GM19452 (cell line): ENCODE measurements around the gene ABLIM2.

Source experiments
- ATAC-seq: cut with Tn5 transposase; IDR thresholded peaks from one replicate; pipeline ENCODE4 v1.9.1; 2021; ENCODE audit not compliant: unreplicated experiment

Gene ABLIM2

GRCh38 chr4:8105306-8106100 is 53.1 kb downstream of the ABLIM2 start:
- no peak for ATAC-seq

DNA sequence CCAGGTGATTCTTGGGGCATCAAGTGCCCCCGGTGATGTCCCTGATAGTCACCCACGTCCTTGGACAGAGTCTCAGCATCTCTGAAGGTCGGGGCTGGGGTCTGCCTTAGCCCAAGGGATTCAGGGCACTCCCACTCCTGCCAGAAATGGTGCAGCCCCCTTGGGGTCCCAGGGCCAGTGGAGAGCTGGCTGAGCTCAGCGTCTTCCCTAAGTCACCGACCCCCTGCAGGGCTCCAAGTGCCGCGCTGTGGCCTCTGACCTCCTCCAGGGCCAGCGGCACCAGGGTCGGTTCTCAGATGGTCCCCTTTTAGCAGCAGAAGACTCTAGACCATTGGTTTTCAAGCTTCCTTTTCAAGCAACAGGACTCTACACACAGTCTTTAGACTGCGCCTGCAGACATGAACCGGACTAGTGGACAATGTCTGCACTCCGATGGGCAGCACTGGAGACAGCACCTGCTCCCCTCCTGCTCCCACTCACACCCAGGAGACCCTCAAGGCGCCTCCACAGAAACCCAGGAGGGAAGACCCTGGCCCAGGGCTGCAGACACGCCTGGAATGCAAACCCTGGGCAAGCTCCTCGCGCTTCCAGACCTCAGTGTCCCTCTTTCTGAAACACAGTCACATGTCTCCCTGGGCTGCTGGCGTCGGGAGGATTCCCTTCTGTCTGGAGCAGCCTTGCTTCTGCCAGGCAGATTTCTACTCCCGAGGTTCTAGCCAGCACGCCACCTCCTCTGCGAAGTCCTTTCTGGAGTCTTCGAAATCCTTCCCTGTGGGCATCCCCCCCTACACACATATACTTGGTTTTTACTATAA is 53.9 kb downstream of the ABLIM2 start:
- no peak for ATAC-seq

- no peak for ATAC-seq
Measured at GRCh38 chr4:8103421-8104390, 54.9 kb downstream of the ABLIM2 start.

- no peak for ATAC-seq
Measured at GRCh38 chr4:8102831-8103230, 55.8 kb downstream of the ABLIM2 start.

GRCh38 chr4:8102076-8102355 is 56.6 kb downstream of the ABLIM2 start:
- ATAC-seq = no peak

DNA sequence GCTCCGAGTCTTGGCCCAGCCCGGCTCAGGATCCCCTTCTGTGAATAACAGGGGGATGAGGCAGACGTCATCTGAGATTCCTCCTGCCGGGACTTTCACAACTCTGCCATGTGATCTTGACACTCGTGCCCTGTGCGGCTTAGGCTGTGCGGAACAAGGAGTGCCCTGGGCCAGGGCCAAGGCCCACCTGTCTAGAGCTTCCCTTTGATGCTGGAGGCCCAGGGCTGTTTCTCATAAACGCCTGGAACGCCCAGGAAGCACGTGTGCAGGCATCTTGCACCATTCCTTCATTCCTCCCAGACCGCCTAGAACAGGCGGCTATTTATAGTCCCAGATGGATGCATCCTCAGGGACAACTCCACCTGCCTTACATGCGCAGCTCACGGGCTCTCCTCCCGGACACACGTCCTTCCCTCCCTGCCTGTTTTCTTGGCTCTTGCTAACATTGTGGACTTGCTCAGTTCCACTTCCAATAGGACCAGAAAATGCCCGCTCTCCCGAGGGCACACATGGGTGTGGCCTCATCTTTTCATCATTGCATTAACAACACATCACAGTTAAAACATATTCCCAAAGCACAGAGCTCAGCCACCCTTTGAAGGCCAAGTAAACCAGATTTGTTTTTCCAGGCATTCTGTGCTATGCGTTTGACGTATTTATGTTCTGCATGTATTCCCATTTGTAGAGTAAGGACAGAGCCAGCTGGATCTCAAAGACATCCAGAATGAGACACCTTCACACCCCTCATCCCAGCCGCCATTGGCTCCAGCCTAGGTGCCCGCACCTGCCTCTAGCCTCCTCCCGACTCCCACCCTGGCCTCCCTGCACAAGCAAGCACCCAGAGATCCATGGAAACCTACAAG is 57.2 kb downstream of the ABLIM2 start:
- ATAC-seq = no peak

- ATAC-seq = no peak
Measured at GRCh38 chr4:8099981-8100464, 58.6 kb downstream of the ABLIM2 start.

- no peak for ATAC-seq
Measured at GRCh38 chr4:8098506-8098905, 60.1 kb downstream of the ABLIM2 start.

DNA sequence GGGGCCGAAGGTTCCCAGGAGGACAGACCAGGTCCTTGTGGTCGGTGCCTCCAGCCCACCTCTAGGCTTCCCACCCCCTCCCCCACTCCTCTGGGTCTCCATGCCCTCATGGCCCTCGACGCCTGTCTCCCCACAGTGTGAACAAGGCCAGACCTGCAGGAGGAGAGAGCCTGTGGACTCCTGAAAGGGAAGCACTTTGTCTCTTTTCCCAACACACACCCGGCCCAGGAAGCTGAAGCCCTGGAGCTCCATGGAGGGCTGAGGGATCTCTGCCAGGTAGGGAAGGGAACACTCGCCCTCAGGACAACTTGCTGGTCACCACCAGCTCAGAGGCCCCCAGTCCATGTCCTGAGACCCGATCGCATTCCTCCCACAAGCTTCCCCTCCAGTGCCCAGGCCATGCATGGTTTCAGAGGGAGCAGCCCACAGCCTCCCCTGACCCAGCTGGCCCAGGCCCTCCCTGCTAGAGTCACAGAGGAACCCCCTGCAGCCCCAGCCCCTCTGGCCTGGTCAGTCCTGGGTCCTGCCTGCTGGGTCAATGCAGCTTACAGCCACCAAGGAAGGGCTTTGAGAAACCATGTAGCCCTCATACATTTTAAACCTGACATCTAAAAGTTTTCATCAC is 60.8 kb downstream of the ABLIM2 start:
- no peak for ATAC-seq

- ATAC-seq = no peak
Measured at GRCh38 chr4:8097141-8097541, 61.5 kb downstream of the ABLIM2 start.

DNA sequence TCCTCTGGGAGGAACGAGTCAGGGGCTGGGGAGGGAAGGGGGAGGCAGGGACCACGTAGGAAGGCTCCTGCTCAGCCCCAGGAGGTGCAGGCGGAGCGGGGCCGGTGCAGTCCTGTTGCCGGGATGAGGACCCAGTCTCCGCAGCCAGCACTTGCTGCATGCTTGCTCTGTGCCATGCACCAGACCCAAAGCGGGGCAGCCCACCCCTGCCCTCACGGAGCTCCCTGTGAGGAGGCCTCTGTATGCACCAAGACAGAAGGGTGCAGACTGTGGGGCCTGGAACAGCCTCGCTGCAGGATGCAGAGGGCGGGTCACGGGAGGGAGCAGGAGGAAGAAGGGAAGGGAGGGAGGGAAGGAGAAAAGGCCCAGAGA is 61.9 kb downstream of the ABLIM2 start:
- ATAC-seq = no peak

GRCh38 chr4:8095956-8096689 is 62.5 kb downstream of the ABLIM2 start:
- ATAC-seq = no peak

GRCh38 chr4:8093587-8094274 is 64.9 kb downstream of the ABLIM2 start:
- no peak for ATAC-seq

DNA sequence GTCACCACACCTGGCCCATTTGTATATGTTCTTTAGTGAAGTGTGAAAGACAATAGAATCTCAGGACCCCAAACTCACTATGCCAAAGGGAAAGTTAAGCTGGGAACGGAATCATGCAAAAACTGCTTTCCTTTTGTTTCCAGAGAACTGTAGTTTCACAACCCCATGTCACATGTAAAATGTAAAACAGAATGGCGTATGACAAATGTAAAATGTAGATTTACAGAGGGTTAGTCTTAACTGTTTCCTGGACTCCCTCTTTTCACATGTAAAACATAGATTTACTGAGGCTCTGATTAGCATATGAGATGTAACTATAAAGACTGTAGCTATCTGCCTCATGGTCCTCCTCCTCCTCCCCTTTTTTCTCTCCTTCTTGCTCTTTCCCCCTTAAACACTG is 66.3 kb downstream of the ABLIM2 start:
- no peak for ATAC-seq

DNA sequence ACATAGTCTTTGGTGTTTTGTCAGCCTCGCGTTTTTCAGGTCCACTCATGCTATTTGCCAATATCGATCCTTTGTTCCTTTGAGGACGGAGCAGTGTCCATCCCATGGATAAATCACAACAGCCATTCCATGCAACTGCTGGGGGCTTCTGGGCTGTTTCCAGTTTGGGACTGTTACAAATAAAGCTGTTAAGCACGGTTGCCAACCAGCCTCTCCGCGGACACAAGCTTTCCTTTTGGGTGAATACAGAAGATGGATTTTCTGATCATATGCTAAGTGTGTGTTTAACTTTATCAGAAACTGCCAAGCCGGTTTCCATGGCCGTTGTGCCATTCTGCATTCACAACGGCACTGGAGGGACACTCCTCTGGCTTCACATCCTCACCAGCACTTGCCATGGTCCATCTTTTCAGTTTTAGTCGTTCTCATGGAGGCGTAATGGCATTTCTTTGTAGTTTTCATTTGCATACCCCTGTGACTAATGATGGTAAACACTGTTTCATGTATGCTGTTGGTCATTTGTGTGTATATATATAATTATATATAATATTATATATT is 67.8 kb downstream of the ABLIM2 start:
- ATAC-seq = no peak

- no peak for ATAC-seq
Measured at GRCh38 chr4:8090312-8090711, 68.3 kb downstream of the ABLIM2 start.

- no peak for ATAC-seq
Measured at GRCh38 chr4:8089862-8090261, 68.8 kb downstream of the ABLIM2 start.

GRCh38 chr4:8088966-8089491 is 69.6 kb downstream of the ABLIM2 start:
- ATAC-seq = no peak
